AG09319 (cell line): Measurements from ENCODE around the gene PHF14.
"Not testable (repeated sequence)": the region's sequence is repeated elsewhere in the genome, so short reads cannot be mapped to it uniquely, and the experiment has no call there.

ENCODE experiments used
- DNase-seq: peaks from one replicate; pipeline ENCODE4 v3.0.0-alpha.2; 2010; ENCODE audit warnings: low read depth; ENCODE audit errors: extremely low read depth
- CTCF ChIP-seq: IDR thresholded peaks from 2 replicates; pipeline ENCODE4 v1.5.1; 2011; ENCODE audit warnings: low read depth, mild to moderate bottlenecking, inconsistent platforms, low read length, moderate library complexity

Gene PHF14

GRCh38 chr7:10939911-10940703 lies 33.6 kb upstream of the PHF14 start:
- peak; percentile 91 for DNase-seq
- no peak for TF ChIP-seq CTCF

- no peak for TF ChIP-seq CTCF
- DNase-seq, result no peak
Observed at GRCh38 chr7:10940704-10941355, 32.8 kb upstream of the PHF14 start.

GRCh38 chr7:10950494-10950893 lies 23.2 kb upstream of the PHF14 start:
- no peak for TF ChIP-seq CTCF
- DNase-seq, result no peak

GRCh38 chr7:10950974-10951578 lies 22.6 kb upstream of the PHF14 start:
- DNase-seq, result not testable (repeated sequence)

- no peak for DNase-seq
- TF ChIP-seq CTCF, result no peak
Observed at GRCh38 chr7:10952588-10952987, 21.1 kb upstream of the PHF14 start.

GRCh38 chr7:10953078-10953750 lies 20.5 kb upstream of the PHF14 start:
- DNase-seq, result not testable (repeated sequence)

GRCh38 chr7:10956528-10956927 lies 17.1 kb upstream of the PHF14 start:
- TF ChIP-seq CTCF, result no peak

GRCh38 chr7:10960242-10960641 lies 13.4 kb upstream of the PHF14 start:
- DNase-seq, result not testable (repeated sequence)

More at GRCh38 chr7:10956528-10956927, 17.1 kb upstream of the PHF14 start:
- DNase-seq, result no peak

- DNase-seq, result not testable (repeated sequence)
Observed at GRCh38 chr7:10965016-10965415, 8.7 kb upstream of the PHF14 start.
